ENCODE measurements around the gene JDP2. TPM values are rescaled to one million over a fixed set of nuclear protein-coding genes. Genes with fewer than 3 reads are reported as not detected.

Gene JDP2
- total RNA-seq, 1 donor from 2014 or later, result 21.4 TPM

DNA sequence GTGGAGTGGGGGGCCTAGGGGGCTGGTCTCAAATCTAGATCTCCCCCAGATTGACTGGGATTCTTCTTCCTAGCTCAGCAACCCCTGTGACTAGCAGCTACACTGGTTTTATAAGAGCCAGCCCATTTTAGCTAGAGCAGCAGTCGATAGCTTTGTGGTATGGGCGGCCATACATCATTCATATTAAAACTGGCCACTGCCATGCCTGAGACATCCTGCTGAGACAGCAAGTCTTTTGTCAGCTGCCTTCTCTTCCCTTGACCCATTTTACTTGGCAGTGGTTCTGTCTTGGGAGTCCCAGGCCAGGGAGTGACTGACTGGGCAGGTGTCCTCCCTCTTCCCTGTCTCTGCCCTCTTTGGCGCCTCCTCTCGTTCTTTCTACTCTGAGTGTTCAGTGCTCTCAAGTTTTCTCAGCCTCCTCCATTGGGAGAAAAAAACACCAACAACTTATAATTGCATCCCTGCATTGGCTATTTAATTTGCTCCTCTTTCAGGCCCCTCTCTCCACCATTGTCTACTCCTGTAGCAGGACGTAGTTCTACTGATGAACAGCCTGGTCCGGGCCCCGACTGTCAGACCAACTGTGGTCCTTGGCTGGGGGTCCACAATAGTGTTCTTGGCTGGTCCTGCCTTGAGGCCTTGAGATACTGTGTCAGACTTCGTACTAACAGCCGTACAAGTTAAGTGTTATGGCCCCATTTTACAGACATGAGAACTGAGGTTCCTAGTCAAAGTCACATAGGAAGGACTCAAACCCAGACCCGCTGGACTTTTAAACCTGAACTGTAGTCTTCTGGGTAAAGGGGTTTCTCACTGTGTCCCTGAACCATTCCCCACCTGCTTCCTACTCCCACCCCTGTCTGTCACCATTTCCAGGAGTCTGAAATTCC is 18.3 kb upstream of the JDP2 start:
- DNase-seq (ENCODE audit: low read depth in 2 of 2), result no peak

DNA sequence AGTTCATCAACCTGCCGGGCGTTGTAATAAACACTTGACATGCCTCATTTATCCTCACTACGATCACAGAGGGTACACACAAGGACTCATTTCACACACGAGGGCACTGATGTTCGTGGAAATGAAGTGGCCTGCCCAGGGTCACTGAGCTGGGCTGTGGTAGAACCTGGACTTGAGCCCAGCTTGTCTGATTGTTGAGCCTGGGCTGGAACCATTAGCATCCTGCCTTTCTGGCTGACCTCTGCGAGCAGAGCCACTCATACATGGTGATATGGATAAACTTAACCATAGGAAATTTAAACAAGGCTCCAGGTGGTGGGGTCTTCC is 16.6 kb upstream of the JDP2 start:
- DNase-seq (ENCODE audit: low read depth in 2 of 2), result peak in 1 of 2 donors; percentile 74

DNA sequence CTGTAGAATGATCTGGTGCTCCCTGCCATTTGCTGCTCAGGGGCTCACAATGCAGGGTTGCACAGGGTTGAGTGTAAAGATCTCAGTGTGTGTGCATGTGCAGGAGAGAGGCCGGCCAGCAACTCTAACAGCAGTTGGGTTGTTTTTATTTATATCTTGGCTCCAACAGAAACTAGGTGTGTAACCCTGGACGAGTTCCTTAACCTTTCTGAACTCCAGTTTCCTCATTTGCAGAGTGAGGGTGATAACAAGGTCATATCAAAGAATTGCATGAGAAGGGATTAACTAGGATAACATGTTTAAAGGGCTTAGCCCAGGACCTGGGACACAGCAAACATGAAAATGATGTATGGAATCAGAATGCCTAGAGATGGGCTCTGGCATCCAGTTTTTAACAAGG is 14.8 kb upstream of the JDP2 start:
- no peak for DNase-seq (ENCODE audit: low read depth in 2 of 2)

DNA sequence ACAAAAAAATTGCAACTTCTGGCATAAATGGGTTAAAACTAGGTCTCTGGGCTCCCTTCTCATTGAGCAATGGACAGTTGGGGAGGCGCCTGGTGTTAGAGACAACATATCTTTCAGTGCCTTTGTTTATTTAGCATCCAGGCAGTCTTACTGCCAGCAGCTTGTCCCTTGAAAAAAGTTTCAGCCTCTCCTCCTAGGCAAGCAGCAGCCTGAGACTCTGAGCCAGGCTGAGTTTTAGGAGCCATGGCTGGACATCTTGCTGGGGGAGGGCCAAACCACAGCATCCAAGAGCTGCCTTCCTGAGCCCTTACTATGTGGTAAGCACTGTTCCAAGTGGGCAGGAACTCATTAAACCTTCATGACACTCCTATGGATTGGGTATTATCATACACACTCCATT is 10.1 kb upstream of the JDP2 start:
- no peak for DNase-seq (ENCODE audit: low read depth in 2 of 2)

DNA sequence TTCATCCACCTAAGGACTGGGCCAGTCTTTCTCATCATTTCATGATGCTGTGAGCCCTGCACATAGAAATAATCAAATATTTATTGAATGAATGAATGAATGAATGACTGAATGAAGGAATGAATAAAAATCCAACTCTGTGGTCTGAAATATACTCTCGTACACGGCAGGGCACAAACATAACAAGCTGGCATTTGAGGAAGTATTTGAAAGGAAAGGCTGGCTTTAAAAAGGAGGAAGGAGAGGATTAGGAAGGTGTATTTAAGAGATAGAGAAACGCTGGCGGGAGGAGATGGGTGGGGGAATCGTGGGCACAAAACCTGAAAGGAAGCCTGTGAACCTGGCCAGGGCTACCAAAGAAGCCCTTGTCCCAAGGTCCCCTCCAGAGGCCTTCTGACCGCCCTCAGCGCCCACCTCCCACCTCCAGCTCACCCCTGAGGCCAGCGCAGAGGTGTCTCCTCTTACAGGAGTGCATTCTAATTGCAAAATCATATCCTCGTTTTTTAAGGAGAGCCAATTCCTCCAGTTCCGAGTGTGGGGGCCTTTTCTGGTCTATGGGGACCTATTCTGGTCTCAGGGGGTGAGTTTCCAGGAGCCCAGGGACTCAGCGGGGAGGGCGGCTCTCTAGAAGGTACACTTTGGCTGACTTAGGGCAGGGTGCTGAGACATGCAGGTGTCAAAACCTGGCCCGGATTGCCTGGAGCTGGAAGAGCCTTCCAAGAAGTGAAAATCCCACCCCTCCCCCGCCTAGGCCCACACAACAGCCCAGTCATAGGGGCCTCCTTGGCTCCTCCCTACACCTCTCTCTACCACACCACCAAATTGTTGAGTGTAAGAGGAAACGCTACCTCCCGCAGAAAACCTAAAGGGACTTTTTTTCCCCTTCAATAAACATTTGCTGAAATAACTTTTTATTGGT is 8.7 kb upstream of the JDP2 start:
- DNase-seq (ENCODE audit: low read depth in 2 of 2), result no peak

DNA sequence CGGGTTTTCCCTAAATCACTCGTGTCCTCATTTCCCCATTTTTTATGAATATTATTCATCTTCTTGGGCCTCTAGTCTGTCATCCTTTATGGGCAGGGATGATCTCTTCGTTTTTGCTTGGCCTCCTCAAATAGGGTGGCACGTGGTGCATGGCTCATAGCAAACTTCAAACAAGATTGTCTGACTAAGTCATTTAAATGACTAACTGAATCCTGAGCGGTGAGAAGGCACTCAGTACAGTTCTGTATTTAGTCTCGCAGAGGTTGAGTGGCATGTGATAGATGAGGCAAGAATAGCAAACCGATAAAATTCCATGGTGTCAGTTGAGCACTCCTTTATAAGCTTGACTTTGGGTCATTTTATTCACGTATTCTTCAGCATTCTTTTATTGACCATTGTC is 5.7 kb upstream of the JDP2 start:
- peak in 1 of 2 donors; percentile 39 for DNase-seq (ENCODE audit: low read depth in 2 of 2)

DNA sequence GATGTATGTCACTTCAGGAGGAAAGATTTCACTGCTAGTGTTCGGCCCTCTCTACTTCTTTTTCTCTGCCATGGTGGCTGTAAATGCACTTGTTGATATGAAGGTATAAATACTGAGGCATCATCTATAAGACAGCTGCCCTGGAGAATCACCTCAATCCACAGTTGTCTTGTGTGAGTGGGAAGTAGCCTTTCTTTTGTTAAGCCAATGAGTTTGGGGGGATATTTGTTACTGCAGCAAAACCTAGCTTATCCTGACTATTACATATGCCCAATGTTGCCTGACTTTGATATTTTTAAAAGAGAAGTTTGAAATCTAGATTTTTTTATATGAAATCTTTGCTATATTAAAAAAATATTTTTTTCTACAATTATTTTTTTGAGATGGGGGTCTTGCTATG is 3.3 kb upstream of the JDP2 start:
- DNase-seq (ENCODE audit: low read depth in 2 of 2), result no peak

DNA sequence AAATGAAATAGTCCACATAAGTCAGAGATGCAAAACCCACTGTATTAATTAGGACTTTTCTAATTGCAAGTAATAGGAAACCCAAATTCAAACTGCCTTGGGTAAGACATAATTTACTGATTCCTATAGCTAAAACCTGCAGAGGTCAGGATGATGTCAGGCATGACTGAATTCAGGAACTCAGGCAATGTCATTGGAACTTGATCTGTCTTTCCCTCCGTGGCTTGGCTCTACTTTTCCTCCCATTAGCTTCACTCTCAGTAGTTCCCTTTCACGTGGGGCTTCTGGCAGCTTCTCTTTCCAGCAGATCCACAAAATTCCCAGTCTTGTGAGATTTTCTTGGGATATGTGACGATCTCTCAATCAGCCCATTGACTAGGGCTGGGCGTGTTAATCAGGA is 2.4 kb upstream of the JDP2 start:
- DNase-seq (ENCODE audit: low read depth in 2 of 2), result no peak

DNA sequence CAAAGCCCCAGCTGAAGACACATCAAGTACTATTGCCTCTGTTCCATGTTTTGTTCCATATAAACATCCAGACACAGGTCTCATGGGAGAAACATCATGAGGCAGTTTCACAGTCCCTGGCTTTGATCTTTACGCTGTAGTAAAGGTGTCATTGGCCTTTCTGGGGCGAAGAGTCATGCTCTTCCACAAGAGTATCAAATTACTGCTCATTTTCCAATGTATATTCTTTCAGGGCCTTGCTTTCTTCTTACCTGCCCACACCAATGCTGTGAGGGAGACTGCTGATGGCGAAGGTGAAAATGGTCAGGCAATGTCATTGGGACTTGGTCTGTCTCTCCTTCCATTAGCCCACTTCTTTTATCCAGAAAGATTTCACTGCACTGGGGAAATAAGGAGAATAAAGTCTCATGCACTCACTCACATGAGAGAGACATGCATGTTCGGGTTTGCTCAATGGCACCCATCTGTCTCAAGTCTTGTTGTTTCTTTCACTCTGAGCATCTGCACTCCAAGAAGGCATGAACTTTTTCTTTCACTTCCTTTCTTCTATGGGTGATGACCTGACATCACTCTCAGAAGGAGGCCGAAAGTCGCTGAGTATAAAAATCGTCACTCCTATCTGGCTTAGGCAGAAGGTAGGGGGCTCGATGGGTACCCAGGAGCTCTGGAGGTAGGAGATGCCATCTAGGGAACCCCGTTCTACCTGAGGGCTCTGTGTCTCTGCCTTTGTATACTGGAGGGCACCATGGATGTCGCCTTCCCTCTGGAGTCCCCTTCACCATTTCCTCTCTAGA is 1.3 kb upstream of the JDP2 start:
- no peak for DNase-seq (ENCODE audit: low read depth in 2 of 2)

DNA sequence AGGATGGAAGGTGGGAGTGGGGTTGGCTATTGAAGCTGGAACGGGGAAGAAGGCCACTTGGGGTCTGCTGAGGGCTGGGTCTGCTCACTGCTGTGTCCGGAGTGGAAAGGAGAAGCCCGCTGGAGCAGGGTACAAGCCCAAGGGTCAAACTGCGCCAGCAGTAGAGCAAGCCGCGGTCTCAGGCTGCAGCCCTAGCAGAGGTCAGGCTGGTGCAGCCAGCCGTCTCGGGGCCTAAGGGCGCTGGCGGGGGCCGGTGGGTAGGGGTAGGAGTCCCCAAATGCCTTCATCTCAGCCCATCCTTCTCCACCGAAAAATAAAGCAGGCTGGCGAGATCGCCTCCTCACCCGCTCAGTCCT is 718 bp upstream of the JDP2 start:
- DNase-seq (ENCODE audit: low read depth in 2 of 2), result no peak

DNA sequence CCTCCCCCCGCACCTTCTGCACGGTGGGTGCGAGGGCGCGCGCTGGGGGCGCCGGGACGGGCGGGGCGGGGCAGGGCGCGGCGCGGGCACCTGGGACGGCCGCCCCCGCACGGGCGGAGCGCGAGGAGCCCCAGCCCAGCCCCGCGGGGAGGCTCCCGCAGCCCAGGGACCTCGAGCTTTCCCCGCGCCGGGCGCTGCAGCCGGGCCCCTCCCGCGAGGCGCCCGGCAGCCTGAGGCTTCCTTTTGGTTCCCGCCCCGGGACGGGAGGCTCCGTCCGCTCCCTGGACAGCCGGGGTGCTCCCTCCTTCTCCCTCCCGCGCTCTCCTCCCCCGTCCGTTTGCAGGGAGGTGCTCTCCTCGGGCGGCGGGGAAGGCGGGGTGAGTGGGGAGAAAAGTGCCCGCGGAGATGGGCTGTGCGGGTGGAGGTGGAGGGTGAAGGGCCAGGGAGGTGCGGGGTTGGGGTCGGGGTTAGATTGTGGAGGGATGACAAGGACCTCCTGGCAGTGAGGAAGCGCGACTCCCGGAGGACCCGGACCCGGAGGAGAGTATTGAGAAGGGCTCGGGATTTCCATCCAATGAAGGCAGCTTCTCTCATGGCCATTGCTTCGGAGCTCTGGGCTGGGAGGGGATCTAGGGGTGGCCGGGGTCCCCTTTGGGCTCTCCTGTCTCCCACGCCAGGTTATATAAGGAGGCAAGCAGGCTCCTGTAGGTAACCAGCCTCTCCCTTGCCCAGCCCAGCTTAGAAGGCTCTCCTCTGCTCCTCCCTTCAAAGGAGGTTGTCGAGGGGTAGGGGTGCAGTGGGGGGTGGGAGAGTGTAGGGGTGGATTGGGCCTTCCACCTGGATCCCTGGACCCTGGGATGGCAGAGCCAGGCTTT is 645 bp downstream of the JDP2 start:
- peak in 1 of 2 donors; percentile 15 for DNase-seq (ENCODE audit: low read depth in 2 of 2)

DNA sequence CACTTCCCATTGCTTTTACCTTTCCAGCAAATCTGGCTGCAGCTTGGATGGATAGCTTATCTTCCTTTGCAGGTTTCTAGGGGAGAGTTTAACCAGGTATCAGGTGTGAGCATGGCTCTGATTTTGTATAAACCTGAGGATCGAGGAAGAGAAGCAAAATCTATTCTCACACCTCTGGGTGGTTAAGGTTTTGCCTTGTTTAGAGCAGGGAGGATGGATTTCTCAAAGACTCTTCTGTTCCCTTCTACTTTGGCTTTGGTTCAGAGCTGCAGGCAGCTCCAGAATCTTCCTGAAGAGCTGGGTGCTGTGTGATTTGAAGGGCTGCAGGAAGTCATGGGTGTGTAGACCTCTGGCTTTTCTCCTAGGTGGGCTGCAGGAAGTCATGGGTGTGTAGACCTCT is 1.7 kb downstream of the JDP2 start:
- DNase-seq (ENCODE audit: low read depth in 2 of 2), result no peak

DNA sequence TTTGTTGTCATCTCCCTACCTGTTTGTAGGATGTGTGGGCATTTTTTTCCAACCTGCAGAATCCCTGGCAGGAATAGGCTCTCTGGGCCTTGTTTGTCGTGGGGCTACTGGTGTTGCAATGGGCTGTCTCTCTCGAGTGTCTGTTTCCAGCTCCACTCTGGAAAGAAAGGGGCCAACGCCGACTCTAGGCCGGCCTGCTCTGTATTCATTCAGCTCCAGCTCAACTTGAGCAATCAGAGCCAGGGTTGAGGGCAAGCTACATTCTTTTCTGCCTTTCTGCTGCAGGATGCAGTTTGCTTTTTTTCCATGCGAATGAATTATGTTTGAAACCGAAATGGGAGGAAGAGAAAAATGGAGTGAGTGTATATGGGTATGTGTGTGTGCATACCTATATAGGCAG is 2.3 kb downstream of the JDP2 start:
- peak in 1 of 2 donors; percentile 45 for DNase-seq (ENCODE audit: low read depth in 2 of 2)

DNA sequence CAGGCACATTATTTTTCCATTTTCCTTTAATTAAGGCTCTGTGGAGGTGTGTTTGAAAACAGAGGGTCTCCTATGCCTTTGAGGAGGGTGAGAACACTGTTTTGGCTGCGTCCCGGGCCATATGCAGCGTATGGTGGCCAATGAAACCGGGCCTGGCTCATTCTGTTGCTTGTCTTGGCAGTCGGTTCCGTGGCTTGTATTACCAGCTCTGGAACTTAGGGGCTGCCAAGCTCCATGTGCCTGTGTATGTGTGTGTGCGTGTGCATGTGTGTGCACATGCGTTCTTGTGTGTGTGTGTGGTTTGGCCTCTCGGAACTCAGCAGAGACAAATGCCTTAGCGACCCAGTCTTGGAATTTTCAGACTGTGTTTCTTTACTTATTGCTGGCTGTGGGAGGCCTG is 2.7 kb downstream of the JDP2 start:
- peak in 1 of 2 donors; percentile 69 for DNase-seq (ENCODE audit: low read depth in 2 of 2)

DNA sequence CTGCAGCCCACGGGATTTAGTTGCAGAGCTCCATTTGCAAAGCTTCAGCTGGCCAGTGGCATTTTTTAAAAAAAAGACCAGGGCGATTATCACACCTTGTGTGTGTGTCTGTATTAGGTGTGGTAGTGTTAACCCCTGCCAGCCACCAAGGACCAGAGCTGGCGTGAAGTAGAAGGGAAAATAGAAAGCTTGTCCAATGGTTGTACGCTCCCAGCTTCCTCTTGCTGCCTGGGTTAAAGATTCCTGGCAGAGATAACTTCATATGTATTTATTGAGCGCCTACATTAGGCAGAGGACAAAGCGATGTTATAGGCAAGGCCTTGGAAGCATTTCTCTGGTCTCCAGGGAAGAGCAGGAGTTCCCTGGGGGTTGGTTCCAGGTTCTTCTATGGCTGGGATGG is 3.2 kb downstream of the JDP2 start:
- no peak for DNase-seq (ENCODE audit: low read depth in 2 of 2)

DNA sequence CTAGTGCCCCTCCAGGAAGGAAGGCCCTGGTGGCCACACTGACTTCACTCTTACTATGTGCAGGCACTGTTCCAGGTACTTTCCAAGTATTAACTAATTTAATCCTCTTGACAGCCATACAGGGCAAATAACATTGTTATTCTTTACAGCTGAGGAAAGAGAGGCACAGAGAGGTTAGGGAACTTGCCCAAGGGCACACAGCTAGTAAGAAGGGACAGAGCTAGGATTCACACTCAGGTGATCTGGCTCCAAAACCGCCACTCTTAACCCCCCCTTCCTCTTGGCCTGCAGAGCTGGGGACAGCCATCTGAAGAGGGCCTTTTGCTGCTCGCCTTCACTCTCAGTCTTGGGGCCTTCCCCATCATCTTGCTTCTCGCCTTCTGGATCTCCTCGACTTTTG is 4.0 kb downstream of the JDP2 start:
- DNase-seq (ENCODE audit: low read depth in 2 of 2), result no peak

DNA sequence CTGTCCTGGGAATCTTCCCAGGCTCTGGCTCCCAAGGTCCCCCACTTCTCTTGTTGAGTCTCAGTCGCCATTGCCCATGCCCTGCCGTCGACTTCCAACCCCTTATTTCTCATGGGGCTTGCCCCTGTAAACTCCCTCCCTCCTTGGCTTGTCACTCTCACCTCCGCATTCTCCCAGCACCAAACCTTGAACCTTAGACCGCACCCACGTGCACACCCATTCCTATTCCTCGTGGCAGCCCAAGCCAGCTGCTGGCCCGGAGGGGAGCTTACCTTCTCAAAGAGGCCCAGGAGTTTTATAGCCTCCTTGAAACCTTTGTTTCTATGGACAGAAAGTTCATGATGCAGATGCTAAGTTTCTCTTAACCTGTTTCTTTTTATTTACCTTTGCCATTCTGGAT is 4.6 kb downstream of the JDP2 start:
- DNase-seq (ENCODE audit: low read depth in 2 of 2), result no peak

DNA sequence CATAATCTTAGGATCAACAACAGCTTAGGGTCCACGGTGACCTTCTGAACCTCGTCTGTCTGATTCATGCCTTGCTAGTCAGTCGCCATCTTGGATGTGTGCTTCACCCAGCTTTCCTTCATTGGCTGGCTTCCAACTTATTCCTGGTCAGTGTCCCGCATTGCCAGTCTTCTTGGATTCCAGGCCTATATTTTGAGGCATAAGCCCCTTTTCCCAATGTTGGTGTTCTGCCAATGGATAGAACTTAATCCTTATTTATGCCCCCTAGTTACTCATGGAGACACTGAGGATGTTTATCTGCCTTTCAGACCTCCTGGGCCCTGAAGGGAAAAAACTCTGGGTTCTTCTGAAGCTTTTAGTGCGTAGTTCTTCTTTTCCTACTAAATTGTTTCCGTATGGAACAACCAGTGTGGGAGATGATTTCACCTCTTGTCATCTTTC is 5.8 kb downstream of the JDP2 start:
- no peak for DNase-seq (ENCODE audit: low read depth in 2 of 2)

DNA sequence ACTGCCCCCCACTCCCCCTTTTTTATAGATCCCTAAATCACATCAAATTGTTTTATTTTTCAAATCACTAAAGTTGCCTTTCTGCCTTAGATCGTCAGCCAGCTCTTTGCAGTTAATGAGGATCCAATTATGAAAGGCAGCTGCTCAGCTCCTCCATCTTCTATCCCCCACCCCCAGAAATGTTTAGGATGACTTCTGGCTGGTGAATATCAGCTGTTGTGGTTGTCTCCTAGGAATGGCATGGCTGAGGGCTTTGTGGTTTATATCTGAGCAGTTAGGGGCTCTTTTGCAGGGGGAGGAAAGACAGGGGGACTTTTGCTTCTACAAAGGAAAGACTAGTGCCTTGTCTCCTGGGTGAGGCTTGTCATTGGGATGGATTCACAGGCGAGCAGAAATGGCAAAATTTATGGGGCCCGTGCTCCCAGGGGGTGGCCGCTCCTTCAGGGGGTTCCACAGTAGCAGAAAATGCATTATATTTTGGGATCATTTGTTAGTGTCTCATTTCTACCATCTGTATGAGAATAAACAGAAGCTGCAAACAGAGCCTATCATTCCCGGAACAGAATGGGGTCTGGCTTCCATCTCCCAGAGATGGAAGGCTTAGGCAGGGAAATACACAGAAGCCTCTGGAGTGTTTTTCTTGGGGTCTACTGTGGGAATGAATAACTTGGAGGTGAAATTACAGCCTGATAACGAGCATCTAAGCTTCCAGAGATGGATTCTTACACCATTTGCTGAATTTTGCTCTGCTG is 6.5 kb downstream of the JDP2 start:
- no peak for DNase-seq (ENCODE audit: low read depth in 2 of 2)

DNA sequence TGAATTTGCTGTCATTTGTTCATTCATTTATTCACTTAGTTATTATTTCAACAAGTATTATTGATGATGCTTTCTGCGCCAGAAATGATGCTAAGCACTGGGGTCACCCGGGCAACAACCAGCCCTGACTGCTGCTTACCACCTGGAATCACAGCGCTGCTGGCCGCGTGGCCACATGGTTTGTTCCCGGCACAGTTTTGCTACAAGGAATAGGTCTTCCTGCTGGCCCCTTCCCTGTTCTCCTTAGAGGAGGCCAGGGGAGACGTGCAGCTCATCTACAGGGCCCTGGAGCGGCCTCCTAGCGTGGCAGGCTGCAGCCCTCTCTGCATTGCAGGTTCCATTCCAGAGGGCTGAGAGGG is 7.0 kb downstream of the JDP2 start:
- no peak for DNase-seq (ENCODE audit: low read depth in 2 of 2)
